ENCODE data around the gene FBXO36.

DNA sequence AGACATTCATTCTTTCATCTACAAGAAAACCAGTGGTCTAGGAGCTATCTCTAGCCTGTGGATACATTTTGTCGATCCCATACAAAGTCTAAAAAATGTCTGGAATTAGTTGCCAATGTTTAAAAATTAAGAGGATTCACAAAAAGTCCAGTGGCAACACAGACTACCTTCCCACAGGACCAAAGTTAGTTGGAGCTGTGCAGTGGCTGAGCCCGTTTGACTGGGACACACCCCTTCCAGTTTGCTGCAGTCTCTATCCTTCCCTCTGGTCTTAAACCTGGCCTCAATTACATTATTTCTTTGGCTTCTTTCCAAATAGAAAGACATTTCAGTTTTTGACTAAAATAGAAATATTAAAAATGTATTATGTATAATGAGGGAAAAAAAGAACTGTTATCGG, 127.8 kb downstream of the FBXO36 start:
- TF ChIP-seq, protein P1, sequence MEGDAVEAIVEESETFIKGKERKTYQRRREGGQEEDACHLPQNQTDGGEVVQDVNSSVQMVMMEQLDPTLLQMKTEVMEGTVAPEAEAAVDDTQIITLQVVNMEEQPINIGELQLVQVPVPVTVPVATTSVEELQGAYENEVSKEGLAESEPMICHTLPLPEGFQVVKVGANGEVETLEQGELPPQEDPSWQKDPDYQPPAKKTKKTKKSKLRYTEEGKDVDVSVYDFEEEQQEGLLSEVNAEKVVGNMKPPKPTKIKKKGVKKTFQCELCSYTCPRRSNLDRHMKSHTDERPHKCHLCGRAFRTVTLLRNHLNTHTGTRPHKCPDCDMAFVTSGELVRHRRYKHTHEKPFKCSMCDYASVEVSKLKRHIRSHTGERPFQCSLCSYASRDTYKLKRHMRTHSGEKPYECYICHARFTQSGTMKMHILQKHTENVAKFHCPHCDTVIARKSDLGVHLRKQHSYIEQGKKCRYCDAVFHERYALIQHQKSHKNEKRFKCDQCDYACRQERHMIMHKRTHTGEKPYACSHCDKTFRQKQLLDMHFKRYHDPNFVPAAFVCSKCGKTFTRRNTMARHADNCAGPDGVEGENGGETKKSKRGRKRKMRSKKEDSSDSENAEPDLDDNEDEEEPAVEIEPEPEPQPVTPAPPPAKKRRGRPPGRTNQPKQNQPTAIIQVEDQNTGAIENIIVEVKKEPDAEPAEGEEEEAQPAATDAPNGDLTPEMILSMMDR (IDR thresholded peaks at IDR 0.05), result no peak
- TF ChIP-seq POLR2A (IDR thresholded peaks at IDR 0.05), result no peak

Data from body of pancreas (tissue), 4 donors.